Measurements from ENCODE around the gene DNAJC1. TPM values are rescaled to one million over a fixed set of nuclear protein-coding genes. Genes with fewer than 3 reads are reported as not detected.
"Not testable (repeated sequence)": the region's sequence is repeated elsewhere in the genome, so short reads cannot be mapped to it uniquely, and the experiment has no call there.

Gene DNAJC1
- total and polyA plus RNA-seq, 7 donors: 9.9 to 135 (median 51.9) TPM

DNA sequence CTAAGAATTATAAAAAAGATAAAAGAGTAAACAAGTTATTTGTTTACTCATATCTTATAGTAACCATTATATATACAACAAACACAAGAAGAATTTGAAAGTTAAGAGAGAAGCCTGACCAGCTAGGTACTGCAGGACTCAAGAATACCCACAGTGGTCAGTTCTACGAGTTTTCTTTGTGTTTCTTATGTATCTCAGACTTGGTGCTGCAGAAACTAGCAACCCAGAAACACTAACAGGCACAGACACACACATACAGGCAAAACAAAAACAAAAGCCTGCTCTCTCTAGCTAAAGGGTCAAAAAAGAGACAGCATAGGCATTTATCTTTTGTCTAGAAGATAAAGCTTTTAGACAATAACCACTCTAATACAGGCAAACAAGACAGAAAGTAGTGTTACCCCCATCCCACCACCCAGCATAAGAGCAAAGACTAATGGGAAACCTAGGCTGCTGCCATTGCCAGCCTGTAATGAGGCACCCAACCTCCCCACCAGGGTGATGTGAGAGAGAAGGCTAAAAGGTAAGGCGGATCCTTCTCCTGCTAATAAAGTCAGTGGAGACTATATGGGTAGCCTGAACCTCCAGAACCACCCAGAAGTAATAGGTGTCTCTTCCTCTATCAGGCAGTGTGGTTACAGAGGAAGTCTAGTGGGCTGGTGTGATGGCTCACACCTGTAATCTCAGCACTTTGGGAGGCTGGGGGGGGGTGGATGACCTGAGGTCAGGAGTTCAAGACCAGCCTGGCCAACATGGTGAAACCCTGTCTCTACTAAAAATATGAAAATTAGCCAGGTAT is 113.9 kb downstream of the DNAJC1 start:
- WGBS, 2 donors: 91 to 96% methylated on average over 2 of the region's 2 CpGs

DNA sequence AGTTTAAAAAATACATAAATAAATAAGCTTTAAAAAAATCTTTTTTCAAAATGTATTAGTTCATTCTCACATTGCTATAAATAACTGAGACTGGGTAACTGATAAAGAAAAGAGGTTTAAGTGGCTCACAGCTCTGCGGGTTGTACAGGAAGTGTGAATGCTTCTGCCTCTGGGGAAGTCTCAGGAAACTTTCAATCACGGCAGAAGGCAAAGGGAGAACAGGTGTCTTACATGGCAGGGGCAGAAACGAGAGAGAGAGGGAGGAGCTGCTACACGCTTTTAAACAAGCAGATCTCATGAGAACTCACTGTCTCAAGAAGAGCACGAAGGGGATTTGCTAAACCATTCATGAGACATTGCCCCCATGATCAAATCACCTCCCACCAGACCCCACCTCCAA is 114.6 kb downstream of the DNAJC1 start:
- Histone ChIP-seq H3K36me3 (peaks cover 0 to 8% (median 0%) of the 10 kb centered on the region in 4 donors), H3K27ac (no peak overlapping the region), H3K27me3 (no peaks in the 10 kb centered on the region), H3K9me3 (peaks cover 0 to 17% (median 5%) of the 10 kb centered on the region in 4 donors), H3K4me3 (no peak overlapping the region), H3K4me1 (no peaks in the 10 kb centered on the region)
- TF ChIP-seq, protein P1, sequence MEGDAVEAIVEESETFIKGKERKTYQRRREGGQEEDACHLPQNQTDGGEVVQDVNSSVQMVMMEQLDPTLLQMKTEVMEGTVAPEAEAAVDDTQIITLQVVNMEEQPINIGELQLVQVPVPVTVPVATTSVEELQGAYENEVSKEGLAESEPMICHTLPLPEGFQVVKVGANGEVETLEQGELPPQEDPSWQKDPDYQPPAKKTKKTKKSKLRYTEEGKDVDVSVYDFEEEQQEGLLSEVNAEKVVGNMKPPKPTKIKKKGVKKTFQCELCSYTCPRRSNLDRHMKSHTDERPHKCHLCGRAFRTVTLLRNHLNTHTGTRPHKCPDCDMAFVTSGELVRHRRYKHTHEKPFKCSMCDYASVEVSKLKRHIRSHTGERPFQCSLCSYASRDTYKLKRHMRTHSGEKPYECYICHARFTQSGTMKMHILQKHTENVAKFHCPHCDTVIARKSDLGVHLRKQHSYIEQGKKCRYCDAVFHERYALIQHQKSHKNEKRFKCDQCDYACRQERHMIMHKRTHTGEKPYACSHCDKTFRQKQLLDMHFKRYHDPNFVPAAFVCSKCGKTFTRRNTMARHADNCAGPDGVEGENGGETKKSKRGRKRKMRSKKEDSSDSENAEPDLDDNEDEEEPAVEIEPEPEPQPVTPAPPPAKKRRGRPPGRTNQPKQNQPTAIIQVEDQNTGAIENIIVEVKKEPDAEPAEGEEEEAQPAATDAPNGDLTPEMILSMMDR (IDR thresholded peaks at IDR 0.05): no peak
- no peak for TF ChIP-seq POLR2A (IDR thresholded peaks at IDR 0.05)
- no peak for TF ChIP-seq POLR2AphosphoS5 (IDR thresholded peaks at IDR 0.05)
- intact Hi-C loops (cut with DNase I): no loop called here
- 44 to 78% methylated on average over 5 of the region's 5 CpGs for WGBS, 2 donors
- DNase-seq: no peak

More for the DNA sequence above, 113.9 kb downstream of the DNAJC1 start:
- DNase-seq: no peak
- Histone ChIP-seq H3K27ac (no peak overlapping the region), H3K36me3 (peaks cover 0 to 8% (median 0%) of the 10 kb centered on the region in 4 donors), H3K4me3 (no peak overlapping the region), H3K9me3 (peaks cover 0 to 21% (median 5%) of the 10 kb centered on the region in 4 donors), H3K27me3 (no peaks in the 10 kb centered on the region), H3K4me1 (no peaks in the 10 kb centered on the region)
- intact Hi-C loops (cut with DNase I): no loop called here
- no peak for TF ChIP-seq EP300 (IDR thresholded peaks at IDR 0.05)
- TF ChIP-seq, protein P1 (IDR thresholded peaks at IDR 0.05): no peak
- no peak for TF ChIP-seq POLR2AphosphoS5 (IDR thresholded peaks at IDR 0.05)
- no peak for TF ChIP-seq POLR2A (IDR thresholded peaks at IDR 0.05)

DNA sequence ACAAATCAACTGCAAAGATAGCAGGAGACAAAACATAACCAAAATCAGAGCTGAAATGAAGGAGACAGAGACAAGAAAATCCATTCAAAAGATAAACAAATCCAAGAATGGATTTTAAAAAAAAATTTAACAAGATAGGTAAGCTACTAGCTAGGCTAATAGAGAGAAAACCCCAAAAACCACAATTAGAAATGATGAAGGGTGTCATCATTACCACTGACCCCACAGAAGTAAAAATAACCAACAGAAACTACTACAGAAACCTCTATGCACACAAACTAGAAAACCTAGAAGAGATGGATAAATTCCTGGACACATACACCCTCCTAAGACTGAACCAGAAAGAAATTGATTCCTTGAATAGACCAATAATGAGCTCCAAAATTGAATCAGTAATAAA is 117.6 kb downstream of the DNAJC1 start:
- no peaks in the 10 kb centered on the region for H3K4me1 ChIP-seq
- H3K9me3 ChIP-seq: peaks cover 0 to 6% (median 3%) of the 10 kb centered on the region in 4 donors
- intact Hi-C loops (cut with DNase I): no loop called here
- DNase-seq: no peak
- no peaks in the 10 kb centered on the region for H3K27me3 ChIP-seq
- no peak overlapping the region for H3K27ac ChIP-seq
- H3K36me3 ChIP-seq: peaks cover 0 to 19% (median 2%) of the 10 kb centered on the region in 4 donors
- no peak overlapping the region for H3K4me3 ChIP-seq
- TF ChIP-seq POLR2AphosphoS5 (IDR thresholded peaks at IDR 0.05) (no peak), POLR2A (IDR thresholded peaks at IDR 0.05) (no peak), EP300 (IDR thresholded peaks at IDR 0.05) (no peak)
- TF ChIP-seq, protein P1 (IDR thresholded peaks at IDR 0.05): no peak

DNA sequence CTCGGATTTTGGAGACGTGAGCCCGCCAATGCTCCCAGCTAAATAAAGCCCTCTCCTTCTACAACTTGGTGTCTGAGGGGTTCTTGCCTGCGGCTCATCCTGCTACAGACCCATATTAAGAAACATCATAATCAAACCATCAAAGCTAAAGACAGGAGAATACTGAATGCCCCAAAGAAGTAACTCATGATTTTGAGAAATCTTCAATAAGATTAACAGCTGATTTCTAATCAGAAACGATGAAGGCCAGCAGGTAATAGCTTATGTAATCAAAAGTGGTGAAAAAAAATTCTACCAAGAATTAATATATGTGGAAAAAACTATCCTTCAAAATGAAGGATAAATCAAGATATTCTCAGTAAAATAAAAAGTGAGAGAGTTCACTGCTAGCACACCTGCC is 130.3 kb downstream of the DNAJC1 start:
- TF ChIP-seq, protein P1 (IDR thresholded peaks at IDR 0.05): no peak
- no peak for TF ChIP-seq POLR2AphosphoS5 (IDR thresholded peaks at IDR 0.05)
- TF ChIP-seq EP300 (IDR thresholded peaks at IDR 0.05): no peak
- no peak for TF ChIP-seq POLR2A (IDR thresholded peaks at IDR 0.05)
- Histone ChIP-seq H3K27me3 (no peaks in the 10 kb centered on the region), H3K27ac (no peak overlapping the region), H3K36me3 (peaks cover 0 to 11% (median 3%) of the 10 kb centered on the region in 4 donors), H3K9me3 (peaks cover 0 to 9% (median 2%) of the 10 kb centered on the region in 4 donors), H3K4me3 (no peak overlapping the region), H3K4me1 (no peaks in the 10 kb centered on the region)
- 94 to 96% methylated on average over 5 of the region's 5 CpGs for WGBS, 2 donors
- intact Hi-C loops (cut with DNase I): no loop called here
- no peak for DNase-seq

DNA sequence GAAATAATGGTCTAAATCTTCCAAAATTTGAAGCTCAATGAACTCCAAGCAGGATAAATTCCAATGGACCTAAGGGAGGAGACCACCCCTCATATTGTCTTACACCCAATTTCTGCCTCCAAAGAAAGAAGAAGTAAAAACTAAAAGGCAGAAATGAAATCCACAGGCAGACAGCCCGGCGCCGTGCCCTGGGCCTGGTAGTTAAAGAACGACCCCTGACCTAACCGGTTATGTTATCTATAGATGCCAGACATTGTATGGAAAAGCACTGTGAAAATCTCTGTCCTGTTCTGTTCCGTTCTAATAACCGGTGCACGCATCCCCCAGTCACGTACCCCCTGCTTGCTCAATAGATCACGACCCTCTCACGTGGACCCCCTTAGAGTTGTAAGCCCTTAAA is 130.8 kb downstream of the DNAJC1 start:
- H3K4me1 ChIP-seq; H3K27me3 ChIP-seq; intact Hi-C loops (cut with DNase I); DNase-seq; H3K27ac ChIP-seq; H3K4me3 ChIP-seq; H3K9me3 ChIP-seq: not testable (repeated sequence)
- peaks cover 0 to 11% (median 3%) of the 10 kb centered on the region in 4 donors for H3K36me3 ChIP-seq
- WGBS, 2 donors: 98% methylated on average over 11 of the region's 11 CpGs

All from sigmoid colon (tissue), 7 donors.